Urothelium cell line (cell line): Measurements from ENCODE around the gene RBM10.
"Not testable (repeated sequence)": the region's sequence is repeated elsewhere in the genome, so short reads cannot be mapped to it uniquely, and the experiment has no call there.

Experiments used
- DNase-seq: peaks from one replicate; pipeline ENCODE4 v3.0.0; 2011; ENCODE audit warnings: low spot score, mixed read lengths
- FAIRE-seq: peaks from 2 replicates; lab custom pipeline; 2011; peaks lifted over from hg19 to GRCh38; lab: Jason Lieb, UNC

Gene RBM10, protein sequence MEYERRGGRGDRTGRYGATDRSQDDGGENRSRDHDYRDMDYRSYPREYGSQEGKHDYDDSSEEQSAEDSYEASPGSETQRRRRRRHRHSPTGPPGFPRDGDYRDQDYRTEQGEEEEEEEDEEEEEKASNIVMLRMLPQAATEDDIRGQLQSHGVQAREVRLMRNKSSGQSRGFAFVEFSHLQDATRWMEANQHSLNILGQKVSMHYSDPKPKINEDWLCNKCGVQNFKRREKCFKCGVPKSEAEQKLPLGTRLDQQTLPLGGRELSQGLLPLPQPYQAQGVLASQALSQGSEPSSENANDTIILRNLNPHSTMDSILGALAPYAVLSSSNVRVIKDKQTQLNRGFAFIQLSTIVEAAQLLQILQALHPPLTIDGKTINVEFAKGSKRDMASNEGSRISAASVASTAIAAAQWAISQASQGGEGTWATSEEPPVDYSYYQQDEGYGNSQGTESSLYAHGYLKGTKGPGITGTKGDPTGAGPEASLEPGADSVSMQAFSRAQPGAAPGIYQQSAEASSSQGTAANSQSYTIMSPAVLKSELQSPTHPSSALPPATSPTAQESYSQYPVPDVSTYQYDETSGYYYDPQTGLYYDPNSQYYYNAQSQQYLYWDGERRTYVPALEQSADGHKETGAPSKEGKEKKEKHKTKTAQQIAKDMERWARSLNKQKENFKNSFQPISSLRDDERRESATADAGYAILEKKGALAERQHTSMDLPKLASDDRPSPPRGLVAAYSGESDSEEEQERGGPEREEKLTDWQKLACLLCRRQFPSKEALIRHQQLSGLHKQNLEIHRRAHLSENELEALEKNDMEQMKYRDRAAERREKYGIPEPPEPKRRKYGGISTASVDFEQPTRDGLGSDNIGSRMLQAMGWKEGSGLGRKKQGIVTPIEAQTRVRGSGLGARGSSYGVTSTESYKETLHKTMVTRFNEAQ

DNA sequence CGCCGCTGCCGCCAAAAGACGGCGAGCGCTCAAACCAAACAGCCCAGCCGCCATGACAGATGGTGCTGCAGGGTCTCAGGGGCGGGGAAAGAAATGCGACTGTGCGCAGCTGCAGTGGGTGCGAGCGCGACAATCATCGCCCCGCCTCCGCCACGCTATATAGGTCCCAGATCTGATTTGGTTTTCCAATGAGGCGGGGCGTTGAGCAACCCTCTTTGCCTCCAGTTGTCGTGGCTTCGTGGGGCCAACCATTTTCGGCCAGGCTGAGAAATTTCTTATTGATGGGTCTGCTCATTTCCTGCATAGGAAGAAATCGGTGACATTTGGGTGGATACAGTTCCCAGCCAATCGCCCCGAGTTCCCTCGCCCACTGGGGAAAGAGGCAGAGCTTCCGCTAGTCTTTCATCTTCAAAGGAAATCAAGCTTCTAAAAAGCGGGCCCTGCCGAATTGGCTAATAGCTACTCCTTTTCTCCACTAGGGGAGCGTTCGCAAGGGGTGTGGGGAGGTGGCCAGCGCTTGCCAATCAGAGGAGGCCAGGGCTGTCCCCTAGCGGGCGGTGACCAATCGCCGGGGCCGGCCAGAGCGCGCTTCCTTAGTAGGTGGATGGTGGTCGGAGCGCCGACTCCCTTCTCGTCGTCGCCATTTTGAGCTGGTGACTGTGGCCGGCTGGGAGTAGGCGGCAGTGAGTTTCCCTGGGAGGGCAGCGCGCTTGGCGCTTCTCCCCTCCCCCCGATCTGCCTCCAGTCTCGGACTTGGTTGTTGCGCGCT lies at the start of gene RBM10, which contains the start of gene NDUFB11:
RBM10 (plus strand) TSS at position 596 of the 769 bp plus-strand sequence. CDS start 2,261 bp downstream, outside the sequence.
NDUFB11 (minus strand) TSS at position 77 of the 769 bp plus-strand sequence; CDS start at position 54, 23 bp downstream.
- peak; percentile 93 for DNase-seq
- no peak for FAIRE-seq

DNA sequence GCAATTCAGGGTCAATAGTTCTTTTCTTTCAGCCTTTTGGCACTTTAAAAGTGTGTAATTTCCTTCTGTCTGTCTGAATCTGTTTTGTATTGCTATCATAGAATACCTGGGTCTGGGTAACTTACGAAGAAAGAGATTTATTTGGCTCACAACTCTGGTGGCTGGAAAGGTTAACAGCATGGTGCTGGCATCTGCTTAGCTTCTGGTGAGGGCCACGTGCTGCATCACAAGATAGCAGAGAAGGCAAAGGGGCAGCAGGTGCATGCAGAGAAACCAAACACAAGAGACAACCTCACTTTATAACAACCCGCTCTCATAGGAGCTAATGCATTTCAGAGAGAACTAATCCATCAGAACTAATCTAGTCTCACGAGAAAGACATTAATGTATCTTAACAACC lies 48.0 kb upstream of the RBM10 start:
- DNase-seq (no peak), FAIRE-seq (no peak)

DNA sequence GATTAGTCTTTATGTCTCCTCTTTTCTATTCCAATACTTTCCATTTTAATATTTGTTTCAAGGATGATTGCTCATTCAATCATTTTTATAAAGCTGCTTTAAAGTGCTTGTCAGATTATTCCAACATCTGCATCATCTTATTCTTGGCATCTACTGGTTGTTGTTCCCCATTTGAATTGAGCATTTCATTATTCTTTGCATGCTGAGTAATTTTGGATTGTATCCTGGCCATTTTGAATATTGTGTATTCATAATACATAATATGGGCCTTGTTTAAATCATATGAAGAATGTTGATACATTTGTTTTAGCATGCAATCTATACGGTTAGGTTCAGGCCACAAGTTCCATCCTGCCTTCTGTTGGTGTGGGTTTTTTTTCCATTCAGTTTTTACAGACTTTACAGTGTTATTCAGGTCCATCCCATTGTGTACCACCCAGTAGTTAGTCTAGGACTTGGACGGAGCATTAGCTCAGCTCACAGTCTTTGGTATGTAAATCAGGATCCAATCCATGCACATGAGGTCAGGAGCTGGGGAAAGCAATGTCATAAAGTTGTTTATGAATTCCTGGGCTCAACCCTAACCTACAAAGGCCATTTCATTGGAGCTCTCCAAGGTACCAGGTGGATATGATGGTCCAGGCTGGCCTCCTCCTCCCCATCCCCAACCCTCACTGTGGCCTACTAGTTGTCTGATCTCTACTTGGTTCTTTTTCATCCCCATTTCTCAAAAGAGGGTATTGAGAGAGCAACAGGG lies 46.5 kb upstream of the RBM10 start:
- DNase-seq = no peak
- FAIRE-seq = no peak

DNA sequence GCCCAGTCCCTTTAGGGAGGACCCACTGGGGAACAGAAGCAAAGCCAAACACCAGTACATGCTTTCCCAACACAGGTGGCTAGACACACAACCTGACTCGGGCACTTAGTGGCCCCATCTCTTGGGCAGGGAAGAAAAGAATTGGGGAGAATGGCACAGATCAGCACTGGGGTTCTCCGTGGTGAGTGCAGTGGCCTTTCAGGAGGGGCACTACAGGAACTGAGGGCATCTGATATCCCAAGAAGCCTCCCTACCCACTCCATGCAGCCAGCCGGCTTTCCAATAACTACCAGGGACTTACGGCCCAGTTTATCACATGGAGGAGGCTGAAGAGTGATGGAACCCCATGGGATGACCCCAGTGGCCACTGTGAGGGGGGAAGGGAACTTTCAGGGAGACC lies 43.8 kb upstream of the RBM10 start:
- DNase-seq = no peak
- no peak for FAIRE-seq

DNA sequence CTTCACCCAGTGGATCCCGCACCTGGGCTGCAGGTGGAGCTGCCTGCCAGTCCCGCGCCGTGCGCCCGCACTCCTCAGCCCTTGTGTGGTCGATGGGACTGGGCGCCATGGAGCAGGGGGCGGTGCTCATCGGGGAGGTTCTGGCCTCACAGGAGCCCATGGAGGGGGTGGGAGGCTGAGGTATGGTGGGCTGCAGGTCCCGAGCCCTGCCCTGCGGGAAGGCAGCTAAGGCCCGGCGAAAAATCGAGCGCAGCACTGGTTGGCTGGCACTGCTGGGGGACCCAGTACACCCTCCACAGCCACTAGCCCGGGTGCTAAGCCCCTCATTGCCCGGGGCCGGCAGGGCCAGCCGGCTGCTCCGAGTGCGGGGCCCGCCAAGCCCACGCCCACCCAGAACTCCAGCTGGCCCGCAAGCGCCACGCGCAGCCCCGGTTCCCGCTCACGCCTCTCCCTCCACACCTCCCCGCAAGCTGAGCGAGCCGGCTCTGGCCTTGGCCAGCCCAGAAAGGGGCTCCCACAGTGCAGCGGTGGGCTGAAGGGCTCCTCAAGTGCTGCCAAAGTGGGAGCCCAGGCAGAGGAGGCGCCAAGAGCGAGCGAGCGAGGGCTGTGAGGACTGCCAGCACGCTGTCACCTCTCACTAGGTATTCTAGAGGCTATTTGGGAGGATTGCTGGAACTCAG lies 33.9 kb upstream of the RBM10 start:
- not testable (repeated sequence) for FAIRE-seq, DNase-seq

DNA sequence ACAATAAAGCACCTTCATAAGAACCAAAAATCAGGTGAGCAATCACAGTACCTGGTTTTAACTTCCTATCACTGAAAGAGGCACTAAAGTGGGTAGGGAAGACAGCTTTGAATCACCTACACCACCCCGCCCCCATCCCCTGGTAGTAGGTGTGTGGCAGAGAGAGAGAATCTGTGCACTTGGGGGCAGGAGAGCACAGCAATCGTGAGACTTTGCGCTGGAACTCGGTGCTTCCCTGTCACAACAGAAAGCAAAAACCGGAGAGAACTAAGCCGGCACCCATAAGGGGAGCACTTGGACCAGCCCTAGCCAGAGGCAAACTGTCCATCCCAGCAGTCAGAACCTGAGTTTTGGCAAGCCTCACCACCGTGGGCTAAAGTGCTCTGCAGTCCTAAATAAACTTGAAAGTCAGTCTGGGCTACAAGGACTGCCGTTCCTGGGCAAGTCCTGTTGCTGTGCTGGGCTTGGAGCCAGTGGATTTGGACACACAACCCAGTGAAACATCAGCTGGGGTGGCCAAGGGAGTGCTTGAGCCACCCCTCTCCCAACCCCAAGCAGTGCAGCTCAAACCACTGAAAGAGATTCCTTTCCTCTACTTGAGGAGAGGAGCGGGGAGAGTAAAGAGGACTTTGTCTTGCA lies 32.6 kb upstream of the RBM10 start:
- DNase-seq (no peak), FAIRE-seq (no peak)

DNA sequence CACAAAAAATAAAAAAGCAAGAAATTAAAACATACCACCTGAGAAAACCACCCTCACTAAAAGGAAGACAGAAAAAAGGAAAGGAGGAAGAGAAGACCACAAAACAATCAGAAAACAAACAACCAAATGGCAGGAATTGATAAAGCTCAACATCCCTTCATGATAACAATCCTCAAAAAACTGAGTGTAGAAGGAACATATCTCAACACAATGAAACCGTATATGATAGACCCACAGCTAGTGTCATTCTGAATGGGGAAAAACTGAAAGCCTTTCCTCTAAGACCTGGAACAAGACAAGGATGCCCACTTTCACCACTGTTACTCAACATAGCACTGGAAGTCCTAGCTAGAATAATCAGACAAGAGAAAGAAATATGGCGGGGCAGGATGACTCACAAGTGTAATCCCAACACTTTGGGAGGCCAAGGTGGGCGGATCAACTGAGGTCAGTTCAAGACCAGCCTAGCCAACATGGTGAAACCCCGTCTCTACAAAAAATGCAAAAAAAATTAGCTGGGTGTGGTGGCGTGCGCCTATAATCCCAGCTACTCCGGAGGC lies 28.4 kb upstream of the RBM10 start:
- DNase-seq, FAIRE-seq: not testable (repeated sequence)

DNA sequence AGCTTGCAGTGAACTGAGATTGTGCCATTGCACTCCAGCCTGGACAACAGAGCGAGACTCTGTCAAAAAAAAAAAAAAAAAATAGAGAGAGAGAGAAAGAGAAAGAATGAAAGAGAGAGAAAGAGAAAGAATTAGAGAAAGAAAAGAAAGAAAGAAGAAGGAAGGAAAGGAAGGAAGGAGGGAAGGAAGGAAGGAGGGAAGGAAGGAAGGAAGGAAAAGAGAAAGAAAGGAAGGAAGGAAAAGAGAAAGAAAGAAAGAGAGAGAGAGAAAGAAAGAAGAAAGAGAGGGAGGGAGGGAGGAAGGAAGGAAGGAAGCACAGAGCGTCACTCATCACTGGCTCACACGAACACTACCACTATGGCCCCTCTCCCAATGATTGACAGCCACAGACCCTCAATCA lies 20.6 kb upstream of the RBM10 start:
- not testable (repeated sequence) for DNase-seq, FAIRE-seq

DNA sequence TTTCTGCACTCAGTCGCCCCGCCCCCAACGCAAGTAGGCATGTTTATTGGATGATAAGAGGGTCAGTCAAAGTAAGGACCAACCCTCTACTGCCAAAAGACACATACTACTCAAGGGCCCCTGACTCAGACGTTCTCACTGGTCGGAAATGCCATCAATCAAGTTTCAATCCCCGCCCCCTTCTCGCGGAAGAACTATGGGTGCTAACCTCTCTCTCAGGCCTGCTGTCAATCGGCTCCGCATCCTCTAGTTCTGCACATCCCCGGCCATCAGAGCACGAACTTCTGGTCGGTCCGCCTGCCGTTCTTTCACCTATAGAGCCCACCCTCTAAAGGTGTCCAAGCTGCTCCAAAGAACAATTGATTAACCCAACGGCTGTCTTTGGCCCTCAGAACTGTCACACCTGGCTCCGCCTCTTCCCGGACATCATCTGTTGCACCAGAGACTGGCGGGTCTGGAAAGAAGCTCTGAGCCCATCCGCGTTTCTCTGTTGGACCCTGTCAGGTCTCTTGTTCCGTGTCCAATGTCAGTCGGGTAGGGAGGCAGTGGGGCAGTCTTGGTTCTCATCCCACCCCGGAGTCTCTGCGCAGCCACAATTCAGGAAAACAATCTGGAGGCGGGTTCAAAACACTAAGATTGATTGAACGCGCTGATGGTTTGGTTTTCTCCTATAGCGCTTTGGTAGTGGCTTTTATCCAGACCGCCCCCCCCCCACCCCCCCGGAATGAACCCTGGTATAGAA lies 15.7 kb upstream of the RBM10 start:
- FAIRE-seq (peak; percentile 35), DNase-seq (peak; percentile 93)

DNA sequence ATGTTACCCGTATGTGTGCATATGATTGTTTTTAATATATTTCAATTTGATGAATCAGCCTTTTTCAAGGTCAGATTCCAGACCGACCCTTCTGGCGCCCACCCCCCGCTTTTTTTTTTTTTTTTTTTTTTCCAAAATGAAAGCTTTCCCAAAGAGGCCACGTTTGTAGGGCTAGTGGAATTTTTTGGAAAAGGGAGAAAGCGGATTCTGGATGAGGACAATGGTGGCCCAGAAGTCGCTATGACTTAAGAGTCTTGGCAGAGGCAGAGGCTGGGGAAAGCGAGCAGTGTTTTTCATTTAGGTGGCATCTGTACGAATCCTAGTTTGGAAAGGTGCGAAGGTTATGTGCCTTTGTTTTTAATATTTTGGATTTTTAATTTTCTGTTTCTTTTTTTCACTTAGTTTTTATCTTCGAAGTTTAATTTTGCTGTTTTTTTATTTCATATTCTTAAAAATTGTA lies 15.1 kb upstream of the RBM10 start:
- no peak for FAIRE-seq
- DNase-seq = no peak

DNA sequence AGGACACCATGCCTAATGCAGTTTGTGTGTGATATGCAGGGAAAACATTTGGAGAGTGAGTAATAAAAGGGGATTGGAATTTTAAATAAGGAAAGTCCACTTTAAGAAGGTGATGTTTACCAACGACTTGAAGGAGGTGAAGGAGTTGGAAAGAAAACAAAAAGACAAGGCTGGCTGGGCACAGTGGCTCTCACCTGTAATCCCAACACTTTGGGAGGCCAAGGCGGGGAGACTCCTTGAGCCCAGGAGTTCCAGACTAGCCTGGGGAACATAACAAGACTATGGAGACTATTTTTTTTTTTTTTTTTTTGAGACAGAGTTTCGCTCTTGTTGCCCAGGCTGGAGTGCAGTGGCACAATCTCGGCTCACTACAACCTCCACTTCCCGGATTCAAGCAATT lies 11.5 kb upstream of the RBM10 start:
- DNase-seq (no peak), FAIRE-seq (no peak)

DNA sequence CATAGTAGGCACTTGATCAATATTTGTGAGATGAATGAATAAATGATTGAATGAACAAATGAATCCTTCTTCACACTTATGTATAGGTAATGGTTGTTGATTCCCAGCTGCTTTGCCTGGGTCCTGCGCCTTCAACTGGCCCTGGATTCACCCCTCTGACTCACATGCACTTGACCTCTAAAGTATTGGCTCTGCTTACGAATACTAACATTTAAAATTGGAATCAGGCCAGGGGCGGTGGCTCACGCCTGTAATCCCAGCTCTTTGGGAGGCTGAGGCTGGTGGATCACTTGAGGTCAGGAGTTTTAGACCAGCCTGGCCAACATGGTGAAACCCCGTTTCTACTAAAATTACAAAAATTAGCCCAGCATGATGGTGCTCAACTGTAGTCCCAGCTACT lies 9.4 kb upstream of the RBM10 start:
- not testable (repeated sequence) for FAIRE-seq
- peak; percentile 33 for DNase-seq

DNA sequence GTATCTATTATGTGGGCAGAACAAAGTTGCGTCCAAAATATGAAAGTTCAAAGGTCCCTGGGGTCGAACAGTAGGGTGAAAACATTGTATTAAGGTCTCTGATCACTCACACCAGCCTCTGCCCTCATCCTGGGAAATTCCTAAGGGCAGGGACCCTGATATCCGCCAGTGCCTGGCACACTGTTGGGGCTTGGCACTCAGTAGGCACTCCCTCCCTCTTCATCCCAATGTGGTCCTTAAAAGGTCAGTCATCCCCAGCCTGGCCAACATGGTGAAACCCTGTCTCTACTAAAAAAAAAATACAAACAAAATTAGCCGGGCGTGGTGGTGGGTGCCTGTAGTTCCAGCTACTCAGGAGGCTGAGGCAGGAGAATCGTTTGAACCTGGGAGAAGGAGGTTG lies 6.8 kb upstream of the RBM10 start:
- FAIRE-seq = no peak
- DNase-seq = no peak

DNA sequence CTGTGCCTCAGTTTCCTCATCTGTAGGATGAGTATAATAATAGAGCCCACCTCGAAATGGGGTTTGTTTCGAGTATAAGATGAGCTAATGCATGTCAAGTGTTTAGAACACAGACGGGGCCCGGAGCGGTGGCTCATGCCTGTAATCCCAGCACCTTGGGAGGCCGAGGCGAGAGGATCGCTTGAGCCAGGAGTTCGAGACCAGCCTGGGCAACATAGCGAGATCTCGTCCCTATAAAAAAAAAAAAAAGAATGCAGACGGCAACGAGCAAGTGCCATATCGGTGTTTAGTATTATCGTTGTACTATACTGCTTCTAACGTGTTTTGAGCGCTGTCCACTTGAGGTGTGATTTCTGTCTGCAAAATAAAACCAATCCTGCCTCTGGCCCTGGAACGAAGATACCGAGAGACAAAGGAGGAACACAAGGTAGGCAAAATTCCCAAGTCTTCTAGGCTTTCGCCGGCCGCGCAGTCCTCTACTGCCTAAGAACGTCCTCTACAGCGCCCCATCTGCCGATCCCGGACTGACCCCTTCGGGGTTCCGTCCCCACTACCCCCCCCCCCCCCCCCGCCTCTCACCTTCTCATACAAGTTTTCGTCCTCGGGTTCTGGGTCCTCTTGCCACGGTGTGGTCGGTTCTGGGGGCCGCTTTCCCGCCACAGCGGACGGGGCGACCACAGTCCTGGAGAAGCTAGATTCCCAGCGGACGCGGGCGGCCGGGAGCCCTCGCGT lies 961 bp upstream of the RBM10 start:
- peak; percentile 63 for DNase-seq
- no peak for FAIRE-seq

DNA sequence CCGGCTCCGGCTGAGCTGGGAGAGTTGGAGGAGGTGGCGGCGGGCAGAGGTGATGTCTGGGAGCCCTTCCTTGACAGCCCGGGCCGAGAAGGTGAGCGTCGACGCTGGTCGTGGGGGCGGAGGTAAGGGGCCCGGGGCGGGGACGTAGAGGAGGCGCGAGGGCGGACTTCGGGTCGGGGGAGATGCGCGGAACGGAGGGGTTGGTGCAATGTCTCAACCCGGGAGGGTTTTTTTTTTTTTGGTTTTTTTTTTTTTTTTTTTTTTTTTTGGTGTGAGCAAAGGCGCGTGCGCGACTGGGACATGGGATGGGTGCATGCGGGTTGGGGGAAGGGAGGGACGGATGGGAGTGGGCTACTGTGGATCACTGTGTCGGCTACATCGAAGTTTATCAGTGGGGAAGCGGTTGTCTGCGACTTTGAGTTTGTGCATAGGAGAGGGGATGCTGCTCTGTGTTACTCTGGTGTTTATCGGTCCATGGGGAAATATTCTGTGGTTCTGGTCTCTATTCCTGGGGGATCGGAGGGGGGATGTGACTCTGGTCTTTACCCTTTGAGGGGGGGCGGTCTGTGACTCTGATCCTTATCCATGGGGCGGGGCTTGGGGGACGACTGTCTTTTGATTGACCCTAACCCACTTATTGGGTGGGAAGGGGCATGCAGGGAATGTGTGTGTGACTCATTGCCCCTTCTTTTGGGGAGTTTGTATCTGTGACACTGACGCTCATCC lies 537 bp downstream of the RBM10 start:
- FAIRE-seq (no peak), DNase-seq (peak; percentile 39)

DNA sequence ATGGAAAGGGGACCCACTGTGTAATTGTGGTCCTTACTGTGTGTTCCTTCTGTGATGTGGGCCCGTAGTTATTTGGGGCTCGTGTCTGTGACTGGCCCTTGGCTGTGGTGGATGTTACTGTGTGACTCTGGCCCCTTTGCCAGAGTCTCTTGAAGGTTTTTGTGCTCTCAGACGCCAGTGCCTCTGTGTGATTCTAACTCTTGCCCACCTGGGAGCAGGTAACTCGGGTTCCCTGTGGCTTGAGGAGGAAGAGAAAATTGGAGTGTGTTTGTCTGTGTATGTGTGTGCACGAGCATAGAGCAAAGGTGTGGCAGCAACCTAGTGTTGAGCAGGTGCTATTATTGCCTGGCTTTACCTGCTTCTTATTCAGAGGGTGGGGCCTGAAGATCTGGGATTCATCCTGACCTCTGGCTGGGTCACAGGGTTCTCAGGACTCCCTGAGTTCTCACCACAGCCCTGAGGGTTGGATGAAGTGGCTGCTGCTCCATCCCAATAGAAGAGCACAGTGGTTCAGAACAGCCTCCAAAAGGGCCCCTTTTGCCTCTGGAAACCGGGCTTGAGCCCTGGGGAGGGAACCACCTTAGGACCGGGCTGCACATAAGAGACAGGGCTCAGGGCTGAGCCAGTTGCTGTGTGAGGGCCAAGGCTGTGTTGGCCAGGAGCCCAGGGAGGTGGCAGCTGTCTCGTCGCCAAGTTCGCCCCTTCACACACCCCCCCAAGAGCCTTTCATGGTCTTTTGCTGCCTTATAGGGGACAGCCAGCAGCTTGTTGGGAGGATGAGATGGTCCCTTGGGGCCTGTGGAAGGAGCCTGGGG lies 1.3 kb downstream of the RBM10 start:
- FAIRE-seq (no peak), DNase-seq (no peak)
